Measurements from ENCODE around the gene MRFAP1L1. TPM values are rescaled to one million over a fixed set of nuclear protein-coding genes. Genes with fewer than 3 reads are reported as not detected.

Gene MRFAP1L1
- total RNA-seq, result 32.1 and 35.7 TPM in 2 replicates

GRCh38 chr4:6709230-6710114 lies at the start of gene MRFAP1L1:
Gene MRFAP1L1 (minus strand): TSS chr4:6709865. CDS start chr4:6709629, 236 bp downstream.

GRCh38 chr4:6716018-6716911 lies 6.6 kb upstream of the MRFAP1L1 start, which contains the start of gene BLOC1S4:
Gene BLOC1S4 (plus strand): TSS chr4:6716174. CDS start chr4:6716210, 36 bp downstream.

GRCh38 chr4:6693231-6694176 lies 16.2 kb downstream of the MRFAP1L1 start, which contains the start of gene S100P:
Gene S100P (plus strand): TSS chr4:6693878. CDS start chr4:6693933, 55 bp downstream.

Other genes starting within 250 kb of the MRFAP1L1 start
- gene PPP2R2C, start 237.3 kb downstream of the MRFAP1L1 start, total RNA-seq, result 0.16 and 0.80 TPM in 2 replicates
- gene MAN2B2, start 134.7 kb downstream of the MRFAP1L1 start, total RNA-seq, result 12.8 and 19.5 TPM in 2 replicates
- gene MRFAP1, start 69.2 kb downstream of the MRFAP1L1 start, total RNA-seq, result 158 and 229 TPM in 2 replicates
- 0.23 TPM in 1 of 2 replicates, not detected in the other for gene S100P, start 16.0 kb downstream of the MRFAP1L1 start, total RNA-seq
- 19.8 and 25.3 TPM in 2 replicates for gene BLOC1S4, start 6.3 kb upstream of the MRFAP1L1 start, total RNA-seq
- 8.4 and 9.4 TPM in 2 replicates for gene KIAA0232, start 72.9 kb upstream of the MRFAP1L1 start, total RNA-seq
- gene TBC1D14, start 200.0 kb upstream of the MRFAP1L1 start, total RNA-seq, result 56.2 and 86.9 TPM in 2 replicates